CD4-positive, alpha-beta memory T cell (primary cell): ENCODE results near the gene ALDH1A1. TPM values are rescaled to one million over a fixed set of nuclear protein-coding genes. Genes with fewer than 3 reads are reported as not detected.
A peak's percentile ranks its signal among the peaks of the same experiment; 100 is the strongest.

Experiments
- CTCF ChIA-PET: fragments of 350-600 bp; sonication (Branson Sonifier 250); formaldehyde crosslinking; loops from one replicate; lab custom pipeline; 2021; ENCODE audit warnings: inconsistent platforms; ENCODE audit not compliant: partially characterized antibody; lab: Charles Lee
- POLR2A ChIA-PET: fragments of 350-600 bp; sonication (Branson Sonifier 250); formaldehyde crosslinking; loops from one replicate; lab custom pipeline; 2021; ENCODE audit not compliant: partially characterized antibody; lab: Charles Lee
- DNase-seq, 5 donors: peaks; one replicate each; pipeline versions ENCODE4 v3.0.0 to v3.0.0-alpha.2; 2020 to 2022; ENCODE audit warnings: mixed read lengths in 1 of 5
- H3K27ac ChIP-seq: one replicate; pipeline ENCODE4 v1.7.0; 2013; ENCODE audit warnings: low read depth, low read length
- H3K27me3 ChIP-seq: 2 replicates; pipeline ENCODE4 v1.7.0; 2013; ENCODE audit warnings: mild to moderate bottlenecking, low read length, moderate library complexity; ENCODE audit not compliant: insufficient read depth
- H3K36me3 ChIP-seq: 2 replicates; pipeline ENCODE4 v1.7.0; 2013; ENCODE audit warnings: mild to moderate bottlenecking, low read length, moderate library complexity; ENCODE audit not compliant: insufficient read depth
- H3K4me1 ChIP-seq: 2 replicates; pipeline ENCODE4 v1.7.0; 2013; ENCODE audit warnings: mild to moderate bottlenecking, low read length, moderate library complexity; ENCODE audit not compliant: insufficient read depth
- H3K4me3 ChIP-seq, 2 donors: one replicate each; pipeline ENCODE4 v1.7.0; 2013; ENCODE audit warnings: low read length in 2 of 2, mild to moderate bottlenecking in 1 of 2
- H3K9me3 ChIP-seq, 2 donors: one replicate each; pipeline ENCODE4 v1.7.0; 2013; ENCODE audit warnings: low read length in 2 of 2, control low read depth in 1 of 2; ENCODE audit not compliant: control insufficient read depth in 1 of 2
- H3K27ac Mint-ChIP-seq, 7 donors: one replicate each; pipeline ENCODE4 v1.8.0; 2020 to 2021; ENCODE audit warnings: mixed read lengths in 7 of 7, mild to moderate bottlenecking in 6 of 7, inconsistent platforms in 3 of 7, moderate library complexity in 3 of 7
- H3K27me3 Mint-ChIP-seq, 2 donors: one replicate each; pipeline ENCODE4 v1.8.0; 2020 to 2021; ENCODE audit warnings: mixed read lengths in 2 of 2
- H3K36me3 Mint-ChIP-seq, 2 donors: one replicate each; pipeline ENCODE4 v1.8.0; 2020 to 2021; ENCODE audit warnings: mixed read lengths in 2 of 2, inconsistent platforms in 1 of 2, mild to moderate bottlenecking in 1 of 2
- H3K4me1 Mint-ChIP-seq, 4 donors: one replicate each; pipeline ENCODE4 v1.8.0; 2020 to 2021; ENCODE audit warnings: mixed read lengths in 4 of 4, mild to moderate bottlenecking in 1 of 4
- H3K4me3 Mint-ChIP-seq, 8 donors: one replicate each; pipeline ENCODE4 v1.8.0; 2020 to 2021; ENCODE audit warnings: mixed read lengths in 8 of 8, mild to moderate bottlenecking in 7 of 8, moderate library complexity in 6 of 8, inconsistent platforms in 3 of 8
- H3K9me3 Mint-ChIP-seq, 8 donors: one replicate each; pipeline ENCODE4 v1.8.0; 2020 to 2021; ENCODE audit warnings: mixed read lengths in 8 of 8, mild to moderate bottlenecking in 5 of 8, inconsistent platforms in 3 of 8, moderate library complexity in 1 of 8
- intact Hi-C: fragments of 100-400 bp; cut with micrococcal nuclease; formaldehyde crosslinking; loops from one replicate; pipeline ENCODE4 v1.15.1; 2023
- polyA plus RNA-seq, 2 donors: library from polyadenylated mRNA; unstranded; fragments of 300-500 nt; fragmentation: Illumina TruSeq; gene quantifications; one replicate each; pipeline ENCODE4 v1.2.3, GENCODE V29; 2021
- total RNA-seq, 2 experiments: library from RNA; stranded (reverse); gene quantifications; one replicate each; pipeline ENCODE4 v1.2.3, GENCODE V29; 2021

ALDH1A1 gene
- 1 to 10 TPM in 1 of 2 experiments, under 1 TPM in 1; 0.44 to 1.2 TPM for total RNA-seq
- polyA plus RNA-seq: not detected

DNA sequence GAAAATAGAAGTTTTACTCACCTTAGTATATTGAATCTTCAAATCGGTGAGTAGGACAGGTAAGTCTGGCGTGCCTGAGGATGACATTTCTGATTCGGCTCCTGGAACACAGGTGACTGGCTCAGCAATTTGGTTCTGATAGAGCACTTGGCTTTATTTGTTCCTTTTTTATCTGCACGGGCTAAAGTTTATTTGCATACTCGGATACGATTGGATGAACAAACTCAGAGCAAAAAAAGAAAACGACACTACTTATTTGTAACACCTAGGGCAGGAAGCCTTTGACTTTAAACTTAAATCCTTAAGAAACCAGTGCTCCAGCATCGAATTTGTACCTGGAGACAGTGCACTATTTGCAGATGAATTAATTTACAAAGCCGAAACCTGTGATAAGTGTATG lies at the start of gene ALDH1A1:
ALDH1A1 (minus strand) TSS at position 140 of the 400 bp plus-strand sequence; CDS start at position 87, 53 bp downstream.
- intact Hi-C loops: no loop called here
- Histone ChIP-seq H3K4me3 (no peak within 1 kb of the TSS), H3K27me3 (no peaks in the 10 kb centered on the region), H3K4me1 (no peaks in the 10 kb centered on the region), H3K27ac (no peak within 1 kb of the TSS), H3K36me3 (no peaks in the 10 kb centered on the region), H3K9me3 (no peaks in the 10 kb centered on the region)
- H3K27me3 Mint-ChIP-seq: peaks cover 5 to 6% of the 10 kb centered on the region in 2 donors
- peaks cover 0 to 3% (median 2%) of the 10 kb centered on the region in 8 donors for H3K9me3 Mint-ChIP-seq
- DNase-seq: peak in 1 of 5 donors; percentile 8
- H3K36me3 Mint-ChIP-seq: no peaks in the 10 kb centered on the region
- ChIA-PET CTCF (no interaction called here), POLR2A (no interaction called here)
- peak within 1 kb of the TSS in 7 of 8 donors; percentile 1 to 68 (median 34) for H3K4me3 Mint-ChIP-seq
- H3K4me1 Mint-ChIP-seq: peaks cover 6 to 14% (median 9%) of the 10 kb centered on the region in 4 donors
- no peak within 1 kb of the TSS for H3K27ac Mint-ChIP-seq

DNA sequence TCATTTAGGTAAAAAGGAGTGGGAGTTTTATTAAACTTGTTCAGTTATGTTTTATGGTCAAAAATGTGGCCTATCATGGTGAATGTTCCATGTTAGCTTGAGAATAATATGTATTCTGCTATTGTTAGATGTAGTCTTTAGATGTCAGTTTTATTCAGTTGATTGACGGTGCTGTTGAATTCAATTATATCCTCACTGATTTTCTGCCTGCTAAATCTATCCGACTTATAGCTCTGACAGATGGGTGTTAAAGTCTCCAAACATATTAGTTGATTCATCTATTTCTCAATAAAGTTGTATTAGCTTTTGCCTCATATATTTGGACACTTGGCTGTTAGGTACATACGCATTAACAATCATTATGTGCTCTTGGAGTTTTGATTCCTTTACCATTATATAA lies 49.0 kb upstream of the ALDH1A1 start:
- Histone ChIP-seq H3K27me3 (no peaks in the 10 kb centered on the region), H3K9me3 (no peaks in the 10 kb centered on the region), H3K36me3 (no peaks in the 10 kb centered on the region), H3K4me1 (no peaks in the 10 kb centered on the region), H3K4me3 (no peak overlapping the region), H3K27ac (no peak overlapping the region)
- no peaks in the 10 kb centered on the region for H3K36me3 Mint-ChIP-seq
- POLR2A ChIA-PET: no interaction called here
- intact Hi-C loops: no loop called here
- peaks cover 13 to 15% of the 10 kb centered on the region in 2 donors for H3K27me3 Mint-ChIP-seq
- peaks cover 6 to 8% (median 8%) of the 10 kb centered on the region in 4 donors for H3K4me1 Mint-ChIP-seq
- H3K9me3 Mint-ChIP-seq: peaks cover 0 to 3% (median 0%) of the 10 kb centered on the region in 8 donors
- CTCF ChIA-PET: no interaction called here
- no peak overlapping the region for H3K4me3 Mint-ChIP-seq
- no peak for DNase-seq
- H3K27ac Mint-ChIP-seq: no peak overlapping the region

DNA sequence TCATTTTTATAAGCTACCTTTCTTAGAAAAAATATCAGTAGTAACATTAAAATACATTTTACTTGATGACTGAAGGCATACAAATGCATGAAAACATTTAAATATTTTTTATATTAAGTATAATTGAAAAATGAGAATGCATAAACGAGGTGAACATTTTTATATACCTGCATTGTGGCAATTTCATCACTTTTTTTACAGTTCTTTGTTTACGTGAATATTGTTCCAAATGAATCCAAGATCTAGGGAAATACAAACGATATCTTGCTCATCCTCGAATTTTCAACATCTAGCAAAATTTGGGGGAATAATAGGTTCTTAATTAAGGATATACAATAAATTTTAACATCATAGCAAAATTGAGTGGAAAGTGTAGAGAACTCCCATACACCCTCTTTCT lies 45.5 kb upstream of the ALDH1A1 start:
- Histone ChIP-seq H3K27me3 (no peaks in the 10 kb centered on the region), H3K36me3 (no peaks in the 10 kb centered on the region), H3K27ac (no peak overlapping the region), H3K4me1 (no peaks in the 10 kb centered on the region), H3K9me3 (no peaks in the 10 kb centered on the region), H3K4me3 (no peak overlapping the region)
- Mint-ChIP-seq H3K27ac (no peak overlapping the region), H3K27me3 (peaks cover 4 to 6% of the 10 kb centered on the region in 2 donors), H3K4me3 (no peak overlapping the region), H3K4me1 (peaks cover 8 to 17% (median 11%) of the 10 kb centered on the region in 4 donors), H3K36me3 (no peaks in the 10 kb centered on the region), H3K9me3 (peaks cover 0 to 3% (median 0%) of the 10 kb centered on the region in 8 donors)
- ChIA-PET CTCF (no interaction called here), POLR2A (no interaction called here)
- intact Hi-C loops: no loop called here
- no peak for DNase-seq

DNA sequence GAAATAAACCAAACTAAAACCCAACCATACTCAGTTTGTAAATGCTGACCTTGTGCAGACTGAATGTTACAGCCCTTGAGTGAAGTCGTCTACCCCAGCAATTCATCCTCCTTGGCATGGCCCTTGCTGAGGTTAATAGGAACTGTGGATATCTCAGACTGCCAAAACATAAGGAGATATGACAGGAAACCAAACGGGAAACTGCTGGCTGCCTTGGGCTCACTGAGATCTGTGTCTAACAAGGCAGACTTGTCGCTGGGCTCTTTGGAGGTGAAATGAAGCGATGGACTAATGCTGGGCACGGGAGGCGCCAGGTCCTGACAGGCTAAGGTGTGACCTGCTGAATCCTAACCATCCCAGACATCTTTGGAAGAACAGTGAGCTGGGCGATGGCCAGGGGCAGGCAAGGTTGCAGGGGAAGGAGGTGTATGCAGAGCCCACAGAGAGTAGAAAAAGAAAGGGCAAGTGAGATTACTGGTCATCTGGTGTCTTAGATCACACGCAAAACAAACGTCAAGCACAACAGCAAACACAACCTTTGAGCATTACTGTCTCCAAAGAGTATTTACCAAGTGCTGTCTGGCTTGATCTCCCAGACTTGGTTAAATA lies 44.6 kb upstream of the ALDH1A1 start:
- CTCF ChIA-PET: no interaction called here
- Histone ChIP-seq H3K4me1 (no peaks in the 10 kb centered on the region), H3K4me3 (no peak overlapping the region), H3K9me3 (no peaks in the 10 kb centered on the region), H3K36me3 (no peaks in the 10 kb centered on the region), H3K27me3 (no peaks in the 10 kb centered on the region), H3K27ac (no peak overlapping the region)
- Mint-ChIP-seq H3K36me3 (no peaks in the 10 kb centered on the region), H3K27ac (no peak overlapping the region), H3K4me3 (peak overlapping the region in 5 of 8 donors; percentile 27 to 64 (median 46)), H3K9me3 (peaks cover 0 to 3% (median 0%) of the 10 kb centered on the region in 8 donors), H3K4me1 (peaks cover 8 to 17% (median 11%) of the 10 kb centered on the region in 4 donors), H3K27me3 (peaks cover 4 to 6% of the 10 kb centered on the region in 2 donors)
- intact Hi-C loops: no loop called here
- DNase-seq: no peak
- POLR2A ChIA-PET: no interaction called here

DNA sequence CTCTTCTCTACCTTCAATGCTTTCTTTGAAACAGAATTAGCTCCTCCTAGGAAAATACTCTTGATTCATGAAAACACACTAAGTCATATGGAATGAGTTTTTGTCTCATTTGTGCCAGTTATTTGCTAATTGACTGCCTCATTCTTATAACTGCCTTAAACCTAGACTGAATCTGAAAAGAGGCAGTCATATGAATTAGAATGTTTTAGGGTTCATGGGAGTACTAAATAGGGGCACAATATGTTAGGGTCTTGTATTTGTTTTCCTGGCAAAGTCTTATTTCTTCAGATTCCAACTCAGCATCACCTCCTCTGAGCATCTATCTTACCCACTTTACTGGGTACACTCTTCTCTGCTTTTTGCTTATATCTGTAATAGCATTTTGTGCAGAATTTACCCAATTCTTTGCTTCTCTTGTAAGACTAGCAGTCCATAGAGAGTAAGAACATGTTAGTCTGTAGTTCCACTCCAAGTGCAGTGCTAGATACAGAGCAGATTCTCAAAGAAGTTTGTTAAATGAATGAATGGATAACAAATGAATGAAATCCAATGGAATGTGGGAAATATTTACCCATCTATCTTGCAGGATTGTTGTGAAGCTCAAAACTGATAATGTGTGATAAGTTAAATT lies 43.9 kb upstream of the ALDH1A1 start:
- no peak overlapping the region for H3K4me3 Mint-ChIP-seq
- peaks cover 6 to 9% of the 10 kb centered on the region in 2 donors for H3K27me3 Mint-ChIP-seq
- ChIA-PET CTCF (no interaction called here), POLR2A (no interaction called here)
- H3K36me3 Mint-ChIP-seq: no peaks in the 10 kb centered on the region
- no peak overlapping the region for H3K4me3 ChIP-seq
- H3K9me3 Mint-ChIP-seq: peaks cover 0 to 3% (median 0%) of the 10 kb centered on the region in 8 donors
- H3K4me1 Mint-ChIP-seq: peaks cover 8 to 17% (median 11%) of the 10 kb centered on the region in 4 donors
- no peaks in the 10 kb centered on the region for H3K9me3 ChIP-seq
- intact Hi-C loops: no loop called here
- no peaks in the 10 kb centered on the region for H3K27me3 ChIP-seq
- H3K36me3 ChIP-seq: no peaks in the 10 kb centered on the region
- DNase-seq: no peak
- H3K27ac Mint-ChIP-seq: no peak overlapping the region
- H3K27ac ChIP-seq: no peak overlapping the region
- no peaks in the 10 kb centered on the region for H3K4me1 ChIP-seq

DNA sequence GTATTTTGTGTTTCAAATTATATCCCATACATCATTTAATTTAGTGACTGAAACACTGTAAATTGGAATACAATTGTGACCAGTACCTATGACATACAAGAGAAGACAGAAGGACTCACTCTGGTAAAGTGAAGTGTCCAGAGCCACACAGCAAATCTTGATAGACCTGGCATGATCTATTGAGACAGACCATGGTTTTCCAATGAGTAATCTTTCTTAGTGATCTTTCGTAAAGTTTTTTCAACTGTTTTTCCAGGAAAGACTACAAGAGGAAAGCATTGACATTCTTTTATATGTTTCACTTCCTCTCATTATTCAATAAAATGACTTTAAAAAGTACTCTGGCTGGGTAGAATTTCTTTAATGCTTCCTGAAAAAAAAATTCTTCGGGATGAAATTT lies 43.3 kb upstream of the ALDH1A1 start:
- no peak overlapping the region for H3K4me3 Mint-ChIP-seq

DNA sequence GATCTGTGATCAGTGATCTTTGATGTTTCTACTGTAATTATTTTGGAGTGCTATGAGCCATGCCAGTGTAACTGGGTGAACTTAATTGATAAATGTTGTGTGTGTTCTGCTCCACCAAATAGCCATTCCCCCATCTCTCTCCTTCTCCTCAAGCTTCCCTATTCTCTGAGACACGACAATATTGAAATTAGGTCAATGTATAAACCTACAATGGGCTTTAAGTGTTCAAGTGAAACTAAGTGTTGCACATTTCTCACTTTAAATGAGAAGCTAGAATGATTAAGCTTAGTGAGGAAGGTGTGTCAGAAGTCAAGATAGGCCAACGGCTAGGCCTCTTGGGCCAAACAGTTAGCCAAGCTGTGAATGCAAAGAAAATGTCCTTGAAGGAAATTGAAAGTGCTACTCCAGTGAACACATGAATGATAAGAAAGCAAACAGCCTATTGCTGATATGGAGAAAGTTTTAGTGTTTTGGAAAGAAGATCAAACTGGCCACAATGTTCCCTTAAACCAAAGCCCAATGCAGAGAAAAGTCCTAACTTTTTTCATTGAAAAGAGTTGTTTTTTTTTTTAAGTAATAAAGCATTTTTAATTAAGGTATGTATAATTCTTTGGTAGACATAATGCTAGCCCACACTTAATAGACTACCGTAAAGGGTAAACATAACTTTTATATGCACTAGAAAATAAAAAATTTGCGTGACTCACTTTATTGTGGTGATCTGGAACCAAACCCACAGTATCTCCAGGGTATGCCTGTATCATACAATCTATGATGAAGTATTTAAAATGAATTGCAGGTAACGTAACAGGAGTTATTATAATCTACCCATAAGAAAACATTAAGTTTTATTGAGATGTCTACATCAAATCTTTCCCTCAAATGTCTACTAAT lies 42.5 kb upstream of the ALDH1A1 start:
- DNase-seq: no peak
- no peak overlapping the region for H3K4me3 ChIP-seq
- no peak overlapping the region for H3K27ac ChIP-seq
- Mint-ChIP-seq H3K36me3 (no peaks in the 10 kb centered on the region), H3K27me3 (peaks cover 4 to 9% of the 10 kb centered on the region in 2 donors), H3K9me3 (peaks cover 0 to 3% (median 0%) of the 10 kb centered on the region in 8 donors), H3K27ac (no peak overlapping the region), H3K4me3 (no peak overlapping the region), H3K4me1 (peaks cover 8 to 17% (median 11%) of the 10 kb centered on the region in 4 donors)
- H3K9me3 ChIP-seq: no peaks in the 10 kb centered on the region
- intact Hi-C loops: no loop called here
- H3K4me1 ChIP-seq: no peaks in the 10 kb centered on the region
- ChIA-PET CTCF (no interaction called here), POLR2A (no interaction called here)
- no peaks in the 10 kb centered on the region for H3K27me3 ChIP-seq
- no peaks in the 10 kb centered on the region for H3K36me3 ChIP-seq

More for the DNA sequence above, 43.3 kb upstream of the ALDH1A1 start:
- intact Hi-C loops: no loop called here
- Mint-ChIP-seq H3K36me3 (no peaks in the 10 kb centered on the region), H3K27me3 (peaks cover 4 to 9% of the 10 kb centered on the region in 2 donors), H3K4me1 (peaks cover 8 to 17% (median 11%) of the 10 kb centered on the region in 4 donors), H3K9me3 (peaks cover 0 to 3% (median 0%) of the 10 kb centered on the region in 8 donors), H3K27ac (no peak overlapping the region)
- Histone ChIP-seq H3K27me3 (no peaks in the 10 kb centered on the region), H3K36me3 (no peaks in the 10 kb centered on the region), H3K9me3 (no peaks in the 10 kb centered on the region), H3K4me3 (no peak overlapping the region), H3K4me1 (no peaks in the 10 kb centered on the region), H3K27ac (no peak overlapping the region)
- ChIA-PET POLR2A (no interaction called here), CTCF (no interaction called here)
- no peak for DNase-seq
